NCI-H526 (cell line): ENCODE results near the gene FGG.
A peak's percentile ranks its signal among the peaks of the same experiment; 100 is the strongest.

Source experiments
- DNase-seq, 2 experiments: peaks; one replicate each; lab custom pipeline; 2025; lab: John Stamatoyannopoulos, UW

FGG gene

DNA sequence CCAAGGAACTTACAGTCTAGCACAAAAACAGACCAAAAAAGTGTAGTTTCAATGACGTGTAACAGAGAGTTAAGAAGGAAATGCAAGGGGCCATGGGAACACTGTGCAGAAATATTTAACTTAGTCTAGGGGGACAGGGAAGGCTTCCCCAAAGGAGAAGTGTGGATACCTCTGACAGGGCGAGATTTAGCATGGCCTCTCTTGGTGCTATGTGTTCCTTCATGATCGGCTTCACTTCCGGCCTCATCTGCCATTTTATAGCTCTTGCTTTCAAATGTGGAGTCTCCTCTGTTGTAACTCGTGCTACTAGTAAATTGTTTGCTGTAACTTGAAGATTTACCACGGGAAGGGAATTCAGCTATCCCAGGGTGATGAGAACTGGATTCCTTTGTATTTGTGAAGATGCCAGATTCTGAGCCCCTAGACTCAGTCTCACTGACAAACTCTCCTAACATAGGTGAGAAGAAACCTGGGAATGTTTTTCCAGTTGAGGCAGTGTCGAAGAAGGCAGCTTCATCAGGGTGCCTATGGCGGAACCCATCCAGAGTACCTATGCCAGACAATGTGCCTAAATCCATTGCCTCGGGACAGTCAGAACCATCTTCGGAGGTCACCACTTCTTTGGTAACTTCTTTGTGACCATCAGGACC, 27.0 kb downstream of the FGG start:
- no peak for DNase-seq

DNA sequence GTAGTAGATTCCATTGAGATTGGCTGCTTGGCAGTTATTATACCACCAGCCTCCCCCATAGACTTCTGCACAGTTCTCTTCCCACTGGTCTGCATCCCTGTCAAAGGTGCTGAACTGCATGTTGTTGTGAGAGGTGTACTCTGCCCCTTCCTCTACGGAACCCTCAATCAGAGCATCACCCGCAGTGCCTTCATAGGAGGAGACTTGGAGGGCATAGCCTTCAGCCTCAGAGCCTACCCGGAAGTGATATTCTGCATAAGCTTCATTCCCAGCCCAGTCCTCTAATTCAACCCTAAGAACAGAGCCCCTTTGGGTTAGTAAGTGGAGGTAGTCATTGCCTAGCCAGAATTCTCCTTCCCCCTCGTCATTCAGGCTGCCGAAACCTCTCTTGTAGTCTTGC, 28.2 kb downstream of the FGG start:
- no peak for DNase-seq

DNA sequence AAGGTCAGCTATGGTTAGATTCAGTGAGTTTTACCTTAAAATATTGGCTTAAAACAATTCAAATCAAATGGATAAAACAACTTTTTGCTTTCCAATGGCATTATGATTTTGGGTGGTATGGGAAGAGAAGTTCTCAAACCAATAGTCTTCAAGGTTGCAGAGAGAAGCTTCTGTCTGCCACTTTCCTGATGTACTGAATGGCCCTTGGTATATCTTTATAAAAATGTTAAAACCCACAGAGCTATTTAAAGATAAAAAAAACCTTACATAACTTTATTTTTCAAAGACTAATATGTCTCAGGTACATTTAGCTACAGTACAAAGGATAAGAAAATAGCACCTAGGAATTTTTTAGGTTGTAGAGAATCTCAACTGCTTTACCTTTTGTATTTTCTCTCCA, 28.8 kb downstream of the FGG start:
- DNase-seq: no peak

DNA sequence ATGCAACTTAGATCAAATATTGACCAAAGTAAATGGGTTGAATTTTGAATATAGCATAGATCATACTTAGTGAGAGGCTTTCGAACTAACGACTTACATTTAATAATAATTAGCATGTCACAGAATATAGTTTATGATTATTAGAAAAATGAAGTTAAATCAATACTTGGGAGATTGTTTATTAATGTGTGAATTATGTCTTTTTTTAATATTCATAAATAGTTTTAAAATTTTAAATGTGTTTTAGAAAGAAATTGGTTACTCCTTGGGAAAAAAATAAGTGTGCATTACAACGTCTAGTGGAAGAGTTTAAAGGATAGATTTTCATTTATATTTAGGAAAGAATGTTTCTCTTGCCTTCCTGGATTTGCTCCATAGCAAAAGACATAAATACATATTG, 29.2 kb downstream of the FGG start:
- no peak for DNase-seq

DNA sequence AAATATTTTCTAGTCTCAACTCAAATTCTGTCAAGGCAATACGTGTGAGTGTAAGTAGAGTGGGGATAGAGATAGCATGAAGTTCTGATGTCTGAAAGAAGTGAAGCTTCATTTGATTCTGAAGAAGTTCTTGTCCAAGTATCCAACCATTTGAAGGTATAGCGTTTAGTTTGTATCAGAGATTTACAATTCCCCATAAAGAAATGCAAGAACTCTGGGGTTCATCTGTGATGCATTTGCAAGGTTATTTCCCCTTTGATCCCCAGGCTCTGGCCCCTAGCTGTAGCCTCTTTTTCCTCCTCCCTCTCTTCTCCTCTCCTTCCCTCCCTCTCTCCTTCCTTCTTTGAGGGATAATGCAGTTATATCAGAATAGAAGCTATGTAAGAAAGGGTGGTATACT, 29.7 kb downstream of the FGG start:
- DNase-seq: no peak

DNA sequence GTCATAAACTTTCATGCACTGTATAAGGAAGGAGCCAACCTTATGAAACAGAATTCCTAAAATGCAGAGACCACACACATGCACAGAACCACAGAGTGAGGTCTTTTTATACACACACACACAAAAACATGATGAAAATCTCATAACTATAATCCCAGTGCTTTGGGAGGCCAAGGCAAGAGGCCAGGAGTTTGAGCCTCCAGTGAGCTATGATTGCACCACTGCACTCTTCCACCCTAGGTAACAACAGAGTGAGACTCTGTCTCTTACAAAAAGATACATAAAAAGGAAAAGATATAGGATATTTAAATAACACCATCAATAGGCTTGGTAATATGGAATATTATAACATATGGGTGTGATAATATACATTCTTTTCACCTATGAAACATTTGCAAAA, 32.5 kb downstream of the FGG start:
- DNase-seq: no peak

DNA sequence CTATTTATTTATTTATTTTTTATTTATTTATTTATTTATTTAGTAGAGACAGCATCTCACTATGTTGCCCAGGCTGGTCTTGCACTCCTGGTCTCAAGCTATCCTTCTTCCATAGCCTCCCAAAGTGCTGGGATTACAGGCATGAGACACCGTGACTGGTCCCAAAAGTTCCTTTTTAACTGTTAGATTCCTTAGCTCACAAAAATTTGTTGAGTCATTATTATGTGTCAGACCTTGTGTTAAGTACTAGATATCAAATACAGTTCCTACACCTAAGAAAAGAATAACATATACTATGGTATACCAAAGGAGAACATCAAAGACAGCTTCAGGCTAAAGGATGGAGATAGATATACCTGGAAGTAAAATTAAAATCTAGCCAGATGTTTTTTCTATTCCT, 33.5 kb downstream of the FGG start:
- no peak for DNase-seq

DNA sequence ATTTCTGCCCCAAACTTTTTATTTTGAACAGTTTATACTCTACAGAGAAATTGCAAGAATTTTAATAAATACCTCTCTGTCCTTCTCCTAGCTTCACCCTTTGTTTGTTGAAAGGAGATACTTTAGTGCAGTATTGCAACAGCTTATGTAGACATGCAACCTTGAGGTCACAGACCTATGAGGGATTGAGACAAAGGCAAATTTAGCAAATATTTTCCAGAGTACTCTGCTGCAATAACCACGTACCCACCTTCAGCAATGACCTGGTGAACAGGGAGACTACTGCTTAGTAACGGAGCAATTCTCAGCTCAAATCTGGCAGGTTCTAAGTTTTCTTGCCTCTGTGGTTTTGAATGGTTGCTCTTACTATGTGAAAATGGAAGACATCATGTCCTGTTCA, 35.1 kb downstream of the FGG start:
- no peak for DNase-seq

DNA sequence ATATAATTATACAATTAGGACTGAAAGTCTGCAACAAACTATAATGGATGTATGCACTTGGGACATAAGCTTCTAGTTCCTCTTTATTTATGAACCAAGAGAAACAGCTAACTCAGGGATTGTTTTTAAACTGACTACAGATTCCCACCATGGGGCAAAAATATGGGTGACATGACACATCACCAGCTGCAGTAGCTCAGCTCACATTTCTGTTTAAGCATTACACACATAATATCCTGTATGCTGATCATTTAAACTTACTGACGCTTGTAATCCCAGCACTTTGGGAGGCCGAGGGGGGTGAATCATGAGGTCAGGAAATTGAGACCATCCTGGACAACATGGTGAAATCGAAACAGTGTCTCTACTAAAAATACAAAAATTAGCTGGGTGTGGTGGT, 38.1 kb downstream of the FGG start:
- DNase-seq: no peak

DNA sequence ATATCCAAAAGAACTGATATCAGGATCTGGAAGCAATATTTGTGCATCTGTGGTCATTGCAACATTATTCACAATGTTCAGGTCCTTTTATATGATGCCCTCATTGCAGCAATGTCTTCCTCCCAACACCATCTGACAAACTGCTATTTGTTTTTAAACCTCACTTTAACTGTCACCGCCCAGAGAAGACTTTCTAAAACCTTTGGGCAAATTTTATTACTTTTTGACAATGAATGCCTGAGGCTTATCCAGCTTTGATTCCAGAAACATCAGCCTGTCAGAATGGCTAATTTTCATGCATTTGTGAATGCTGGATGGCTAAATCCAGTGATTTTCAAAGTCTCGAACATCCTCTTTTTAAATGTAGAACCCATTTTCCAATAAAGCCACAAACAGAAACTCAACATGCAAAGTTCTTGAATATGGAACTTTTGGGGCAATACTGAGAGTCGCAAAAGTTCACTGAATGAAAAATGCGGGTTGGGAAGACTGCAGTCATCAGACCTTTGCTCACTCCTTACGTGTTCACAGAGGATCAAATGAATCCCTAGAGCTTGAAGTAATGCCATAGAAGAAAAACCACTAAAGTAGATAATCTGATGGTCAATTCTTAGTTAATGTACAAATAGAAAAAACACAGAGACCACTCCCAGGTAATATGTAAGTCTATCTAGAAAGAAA, 39.1 kb downstream of the FGG start:
- no peak for DNase-seq

DNA sequence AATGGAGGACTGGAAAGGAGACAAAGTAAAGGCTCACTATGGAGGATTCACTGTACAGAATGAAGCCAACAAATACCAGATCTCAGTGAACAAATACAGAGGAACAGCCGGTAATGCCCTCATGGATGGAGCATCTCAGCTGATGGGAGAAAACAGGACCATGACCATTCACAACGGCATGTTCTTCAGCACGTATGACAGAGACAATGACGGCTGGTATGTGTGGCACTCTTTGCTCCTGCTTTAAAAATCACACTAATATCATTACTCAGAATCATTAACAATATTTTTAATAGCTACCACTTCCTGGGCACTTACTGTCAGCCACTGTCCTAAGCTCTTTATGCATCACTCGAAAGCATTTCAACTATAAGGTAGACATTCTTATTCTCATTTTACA, 42.9 kb downstream of the FGG start:
- DNase-seq: no peak

DNA sequence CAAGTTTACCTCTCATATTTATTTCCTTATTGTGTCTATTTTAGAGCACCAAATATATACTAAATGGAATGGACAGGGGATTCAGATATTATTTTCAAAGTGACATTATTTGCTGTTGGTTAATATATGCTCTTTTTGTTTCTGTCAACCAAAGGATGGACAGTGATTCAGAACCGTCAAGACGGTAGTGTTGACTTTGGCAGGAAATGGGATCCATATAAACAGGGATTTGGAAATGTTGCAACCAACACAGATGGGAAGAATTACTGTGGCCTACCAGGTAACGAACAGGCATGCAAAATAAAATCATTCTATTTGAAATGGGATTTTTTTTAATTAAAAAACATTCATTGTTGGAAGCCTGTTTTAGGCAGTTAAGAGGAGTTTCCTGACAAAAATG, 43.4 kb downstream of the FGG start:
- DNase-seq: no peak

DNA sequence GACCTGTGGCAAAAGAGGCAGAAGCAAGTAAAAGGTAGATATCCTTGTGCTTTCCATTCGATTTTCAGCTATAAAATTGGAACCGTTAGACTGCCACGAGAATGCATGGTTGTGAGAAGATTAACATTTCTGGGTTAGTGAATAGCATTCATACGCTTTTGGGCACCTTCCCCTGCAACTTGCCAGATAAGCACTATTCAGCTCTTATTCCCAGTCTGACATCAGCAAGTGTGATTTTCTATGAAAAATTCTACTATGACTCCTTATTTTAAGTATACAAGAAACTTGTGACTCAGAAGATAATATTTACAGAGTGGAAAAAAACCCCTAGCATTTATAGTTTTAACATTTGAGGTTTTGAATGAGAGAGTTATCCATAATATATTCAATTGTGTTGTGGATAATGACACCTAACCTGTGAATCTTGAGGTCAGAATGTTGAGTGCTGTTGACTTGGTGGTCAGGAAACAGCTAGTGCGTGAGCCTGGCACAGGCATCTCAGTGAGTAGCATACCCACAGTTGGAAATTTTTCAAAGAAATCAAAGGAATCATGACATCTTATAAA, 45.7 kb downstream of the FGG start:
- DNase-seq: no peak

DNA sequence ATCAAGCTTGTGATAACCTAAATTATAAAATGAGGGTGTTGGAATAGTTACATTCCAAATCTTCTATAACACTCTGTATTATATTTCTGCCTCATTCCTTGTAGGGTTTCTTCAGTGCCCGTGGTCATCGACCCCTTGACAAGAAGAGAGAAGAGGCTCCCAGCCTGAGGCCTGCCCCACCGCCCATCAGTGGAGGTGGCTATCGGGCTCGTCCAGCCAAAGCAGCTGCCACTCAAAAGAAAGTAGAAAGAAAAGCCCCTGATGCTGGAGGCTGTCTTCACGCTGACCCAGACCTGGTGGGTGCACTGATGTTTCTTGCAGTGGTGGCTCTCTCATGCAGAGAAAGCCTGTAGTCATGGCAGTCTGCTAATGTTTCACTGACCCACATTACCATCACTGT, 46.8 kb downstream of the FGG start:
- DNase-seq: no peak

DNA sequence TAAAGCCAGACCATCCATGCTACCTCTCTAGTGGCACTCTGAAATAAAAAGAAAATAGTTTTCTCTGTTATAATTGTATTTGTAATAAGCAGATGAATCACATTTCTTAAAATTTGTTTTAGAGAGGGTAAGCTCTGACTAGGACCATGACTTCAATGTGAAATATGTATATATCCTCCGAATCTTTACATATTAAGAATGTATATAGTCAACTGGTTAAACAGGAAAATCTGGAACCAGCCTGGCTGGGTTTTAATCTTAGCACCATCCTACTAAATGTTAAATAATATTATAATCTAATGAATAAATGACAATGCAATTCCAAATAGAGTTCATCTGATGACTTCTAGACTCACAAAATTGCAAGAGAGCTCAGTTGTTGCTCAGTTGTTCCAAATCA, 48.1 kb downstream of the FGG start:
- DNase-seq: no peak

DNA sequence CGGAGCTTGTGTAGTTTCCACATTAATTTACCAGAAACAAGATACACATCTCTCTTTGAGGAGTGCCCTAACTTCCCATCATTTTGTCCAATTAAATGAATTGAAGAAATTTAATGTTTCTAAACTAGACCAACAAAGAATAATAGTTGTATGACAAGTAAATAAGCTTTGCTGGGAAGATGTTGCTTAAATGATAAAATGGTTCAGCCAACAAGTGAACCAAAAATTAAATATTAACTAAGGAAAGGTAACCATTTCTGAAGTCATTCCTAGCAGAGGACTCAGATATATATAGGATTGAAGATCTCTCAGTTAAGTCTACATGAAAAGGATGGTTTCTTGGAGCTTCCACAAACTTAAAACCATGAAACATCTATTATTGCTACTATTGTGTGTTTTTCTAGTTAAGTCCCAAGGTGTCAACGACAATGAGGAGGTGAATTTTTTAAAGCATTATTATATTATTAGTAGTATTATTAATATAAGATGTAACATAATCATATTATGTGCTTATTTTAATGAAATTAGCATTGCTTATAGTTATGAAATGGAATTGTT, 49.7 kb downstream of the FGG start, which contains the start of gene FGB:
Gene FGB, plus strand, starts transcription at position 315 of the 558 bp plus-strand sequence. Its CDS starts 8 bp downstream, at position 323.
- DNase-seq: no peak

DNA sequence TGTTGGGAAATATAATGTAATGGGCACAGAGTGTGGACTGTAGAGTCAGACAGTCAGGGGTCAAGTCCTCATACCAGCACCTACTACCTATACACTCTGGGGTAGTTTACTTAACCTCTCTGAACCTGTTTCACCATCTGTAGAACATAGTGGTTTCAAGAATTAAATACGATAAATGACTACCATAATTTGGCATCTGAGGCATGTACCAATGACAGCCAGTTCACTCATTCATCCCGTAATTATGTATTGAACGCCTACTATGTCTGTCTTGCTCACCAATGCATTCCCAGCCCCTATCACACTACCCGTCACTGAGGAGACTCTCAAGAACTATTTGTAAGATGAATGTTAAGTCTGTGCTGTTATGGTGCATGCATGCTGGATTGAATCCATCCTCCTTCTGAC, 51.6 kb downstream of the FGG start:
- no peak for DNase-seq

DNA sequence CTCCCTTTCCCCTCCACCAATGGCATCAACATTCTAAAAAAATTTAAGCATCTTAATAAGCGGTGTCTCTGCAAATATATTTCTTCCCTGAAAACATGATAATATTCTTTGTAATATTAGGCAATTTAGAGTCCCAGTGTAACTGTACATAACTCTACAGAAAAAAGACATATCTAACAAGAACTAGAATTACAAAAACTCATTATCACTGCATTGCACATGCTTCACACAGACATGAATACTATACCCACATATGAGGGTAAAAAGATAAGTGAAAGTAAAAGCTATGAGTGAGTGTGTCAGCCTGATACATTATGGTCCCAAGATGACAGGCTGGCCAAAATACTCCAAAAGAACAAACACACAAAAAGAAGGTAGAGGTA, 52.0 kb downstream of the FGG start:
- DNase-seq: no peak

DNA sequence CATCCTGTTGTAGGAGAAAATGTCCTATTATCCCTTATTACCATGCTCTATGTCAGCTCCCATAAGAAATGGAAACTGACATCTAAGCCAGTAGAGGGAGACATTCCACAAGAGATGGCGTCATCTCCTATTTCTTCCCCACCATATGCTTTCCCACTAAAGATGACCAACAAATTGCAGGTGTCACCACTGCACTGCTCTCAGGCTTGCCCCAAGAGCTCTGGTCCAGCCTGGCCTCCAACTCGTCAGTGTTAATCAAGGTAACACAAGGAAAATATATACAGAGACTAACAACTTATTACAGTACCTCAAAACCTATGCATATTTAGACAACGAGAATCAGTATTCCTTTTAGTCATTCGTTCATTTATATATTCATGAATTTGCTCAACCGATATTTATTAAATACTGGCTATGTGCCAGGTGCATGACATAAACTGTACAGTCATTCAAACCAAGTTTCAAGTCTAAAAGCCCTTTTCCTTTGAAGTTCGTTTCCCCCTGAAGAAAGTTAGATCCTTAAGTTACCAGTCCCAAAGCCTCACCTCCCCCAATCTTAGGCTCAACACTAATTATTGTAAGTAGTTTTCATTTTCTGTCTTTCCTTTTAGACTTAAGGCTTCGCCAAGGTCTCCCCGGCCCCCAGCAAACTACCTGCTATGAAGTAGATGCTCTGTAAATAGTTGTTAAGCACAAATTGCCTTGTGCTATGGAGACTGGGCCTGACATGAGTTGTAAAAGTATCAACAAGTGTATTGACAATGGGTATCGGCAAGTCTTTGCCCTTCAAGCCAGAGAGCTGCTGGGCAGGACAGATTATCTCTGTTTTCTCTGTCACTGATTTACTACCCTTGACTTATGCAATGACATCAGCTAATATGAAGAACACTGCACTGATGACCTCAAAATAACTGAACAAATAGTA, 52.7 kb downstream of the FGG start:
- peak; percentile 41 to 73 for DNase-seq

DNA sequence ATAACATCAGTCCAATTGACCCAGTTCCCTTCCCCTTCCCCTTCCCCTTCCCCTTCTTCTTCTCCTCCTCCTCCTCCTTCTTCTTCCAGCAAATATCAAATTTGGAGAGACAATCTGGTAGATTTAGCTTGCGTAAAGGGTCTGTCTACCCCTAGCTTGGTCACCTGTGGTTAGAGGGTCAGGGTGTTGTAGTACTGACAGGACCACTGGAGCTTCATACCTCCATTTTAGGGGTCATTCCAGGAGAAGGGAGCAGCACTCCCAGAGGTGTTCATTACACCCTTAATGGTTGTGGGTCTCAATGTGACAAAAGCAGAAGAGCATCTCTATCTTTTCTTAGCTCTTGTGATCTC, 53.3 kb downstream of the FGG start:
- no peak for DNase-seq
